SK-N-SH treated with all-trans-retinoic acid at 6 μM for 48 hours (cell line): ENCODE measurements around the gene ZNF444.

Source experiments
- ARNTL ChIP-seq: fragments of 450-650 bp; formaldehyde crosslinking; IDR thresholded peaks from 2 replicates; pipeline ENCODE4 v1.5.0; 2020; ENCODE audit warnings: low read depth, mild to moderate bottlenecking, moderate library complexity, borderline replicate concordance
- PPARA ChIP-seq: fragments of 250-450 bp; sonication (Bioruptor Pico); IDR thresholded peaks from 2 replicates; pipeline ENCODE4 v1.5.0; 2020; ENCODE audit warnings: mild to moderate bottlenecking, borderline replicate concordance
- ZFP3 ChIP-seq: fragments of 250-450 bp; sonication (Bioruptor Pico); IDR thresholded peaks from 2 replicates; pipeline ENCODE4 v1.5.0; 2020; ENCODE audit warnings: mild to moderate bottlenecking, moderate library complexity
- TF ChIP-seq, protein P1 (sequence below): fragments of 250-450 bp; sonication (Bioruptor Pico); IDR thresholded peaks from 2 replicates; pipeline ENCODE4 v1.8.0; 2020; ENCODE audit warnings: mild to moderate bottlenecking, moderate library complexity, borderline replicate concordance

GRCh38 chr19:56125806-56126590, 15.1 kb upstream of the ZNF444 start:
- TF ChIP-seq ARNTL (CRISPR knock-in tag): no peak
- TF ChIP-seq, protein P1, sequence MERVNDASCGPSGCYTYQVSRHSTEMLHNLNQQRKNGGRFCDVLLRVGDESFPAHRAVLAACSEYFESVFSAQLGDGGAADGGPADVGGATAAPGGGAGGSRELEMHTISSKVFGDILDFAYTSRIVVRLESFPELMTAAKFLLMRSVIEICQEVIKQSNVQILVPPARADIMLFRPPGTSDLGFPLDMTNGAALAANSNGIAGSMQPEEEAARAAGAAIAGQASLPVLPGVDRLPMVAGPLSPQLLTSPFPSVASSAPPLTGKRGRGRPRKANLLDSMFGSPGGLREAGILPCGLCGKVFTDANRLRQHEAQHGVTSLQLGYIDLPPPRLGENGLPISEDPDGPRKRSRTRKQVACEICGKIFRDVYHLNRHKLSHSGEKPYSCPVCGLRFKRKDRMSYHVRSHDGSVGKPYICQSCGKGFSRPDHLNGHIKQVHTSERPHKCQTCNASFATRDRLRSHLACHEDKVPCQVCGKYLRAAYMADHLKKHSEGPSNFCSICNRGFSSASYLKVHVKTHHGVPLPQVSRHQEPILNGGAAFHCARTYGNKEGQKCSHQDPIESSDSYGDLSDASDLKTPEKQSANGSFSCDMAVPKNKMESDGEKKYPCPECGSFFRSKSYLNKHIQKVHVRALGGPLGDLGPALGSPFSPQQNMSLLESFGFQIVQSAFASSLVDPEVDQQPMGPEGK (CRISPR knock-in tag): no peak
- TF ChIP-seq PPARA: no peak
- no peak for TF ChIP-seq ZFP3
